HG03442 (cell line): ENCODE results near the gene KRTAP4-6.
"Not testable (repeated sequence)": the region's sequence is repeated elsewhere in the genome, so short reads cannot be mapped to it uniquely, and the experiment has no call there.

ENCODE experiments used
- ATAC-seq: cut with Tn5 transposase; IDR thresholded peaks from one replicate; pipeline ENCODE4 v1.9.1; 2021; ENCODE audit warnings: mild to moderate bottlenecking, moderate library complexity; ENCODE audit not compliant: unreplicated experiment

The KRTAP4-6 gene

DNA sequence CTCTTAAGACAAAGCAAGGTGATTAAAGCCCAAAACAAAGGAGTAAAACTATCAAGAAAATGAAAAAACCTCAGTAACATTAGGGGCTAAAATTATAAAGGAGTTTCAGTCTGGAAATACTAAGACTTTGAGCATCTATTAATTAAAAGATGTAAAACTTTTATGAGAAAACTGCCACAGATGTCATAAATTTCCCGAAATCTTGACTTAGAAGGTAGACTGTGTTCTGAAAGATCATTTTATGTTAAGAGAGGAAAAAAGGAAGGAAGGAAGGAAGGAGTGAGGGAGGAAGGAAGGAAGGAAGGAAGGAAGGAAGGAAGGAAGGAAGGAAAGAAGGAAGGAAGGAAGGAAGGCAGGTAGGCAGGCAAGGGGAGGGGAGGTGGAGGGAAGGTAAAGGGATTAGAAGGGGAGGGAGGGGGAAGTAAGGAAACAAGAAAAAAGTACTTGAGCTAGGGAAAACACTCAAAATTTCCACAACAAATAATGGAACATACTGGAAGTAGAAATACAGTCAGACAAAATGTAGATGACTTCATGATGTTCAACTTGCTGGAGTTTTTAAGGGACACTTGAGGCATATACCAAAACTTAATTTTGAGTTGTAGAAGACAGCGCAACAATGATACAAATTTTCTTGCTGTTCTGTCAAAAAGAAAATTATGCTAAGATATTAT, 7.3 kb upstream of the KRTAP4-6 start:
- no peak for ATAC-seq

DNA sequence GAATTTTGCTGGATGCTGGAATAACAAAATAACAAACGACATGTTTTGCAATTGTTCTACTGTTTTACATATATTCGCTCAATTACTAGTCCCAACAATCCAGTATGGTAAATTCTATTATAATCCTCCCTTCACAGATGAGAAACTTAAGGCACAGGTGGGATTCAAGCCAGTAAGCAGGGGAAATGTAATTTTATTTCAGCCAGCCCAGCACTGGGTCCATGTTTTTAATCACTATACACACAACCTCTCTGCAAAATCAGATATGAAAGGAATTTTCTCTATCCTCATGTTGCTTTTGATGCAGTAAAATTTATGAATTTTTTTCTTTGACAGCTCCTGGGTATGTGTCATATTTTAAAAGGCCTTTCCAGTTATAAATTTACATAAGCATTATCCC, 4.9 kb upstream of the KRTAP4-6 start:
- ATAC-seq: no peak

DNA sequence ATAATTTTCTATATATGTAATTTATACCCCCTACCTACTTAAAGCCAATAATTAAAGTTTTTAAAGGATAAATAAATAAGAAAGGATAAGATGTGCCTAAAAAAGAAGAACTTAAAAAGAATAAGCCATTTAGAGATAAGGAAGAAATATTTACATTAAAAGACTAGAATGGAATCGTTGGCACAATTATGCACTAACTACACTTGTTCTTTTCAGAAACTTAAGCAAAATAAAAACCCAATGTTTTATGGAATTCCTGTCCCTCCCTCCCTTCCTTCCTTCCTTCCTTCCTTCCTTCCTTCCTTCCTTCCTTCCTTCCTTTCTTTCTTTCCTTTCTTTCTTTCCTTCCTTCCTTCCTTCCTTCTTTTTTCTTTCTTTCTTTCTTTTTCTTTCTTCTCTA, 4.5 kb upstream of the KRTAP4-6 start:
- ATAC-seq: no peak

DNA sequence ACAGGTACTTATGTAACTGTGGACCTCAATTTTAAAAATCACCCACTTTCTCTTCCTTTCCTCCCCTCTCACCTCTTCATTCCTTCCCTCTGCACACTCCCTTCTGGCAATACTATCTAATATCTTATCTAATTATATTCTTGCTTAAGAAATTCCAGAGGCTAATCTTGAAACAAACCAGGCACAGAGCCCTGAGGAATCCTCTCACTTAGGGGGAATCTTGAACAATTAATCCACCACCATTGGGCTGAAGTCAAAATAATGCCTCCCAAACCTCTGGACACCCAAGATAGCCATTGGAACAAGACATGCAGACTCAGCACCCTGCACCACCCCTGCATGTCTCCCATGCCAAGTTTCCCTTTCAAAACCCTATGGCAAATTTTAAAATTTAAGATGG, 1.0 kb upstream of the KRTAP4-6 start:
- ATAC-seq: no peak

DNA sequence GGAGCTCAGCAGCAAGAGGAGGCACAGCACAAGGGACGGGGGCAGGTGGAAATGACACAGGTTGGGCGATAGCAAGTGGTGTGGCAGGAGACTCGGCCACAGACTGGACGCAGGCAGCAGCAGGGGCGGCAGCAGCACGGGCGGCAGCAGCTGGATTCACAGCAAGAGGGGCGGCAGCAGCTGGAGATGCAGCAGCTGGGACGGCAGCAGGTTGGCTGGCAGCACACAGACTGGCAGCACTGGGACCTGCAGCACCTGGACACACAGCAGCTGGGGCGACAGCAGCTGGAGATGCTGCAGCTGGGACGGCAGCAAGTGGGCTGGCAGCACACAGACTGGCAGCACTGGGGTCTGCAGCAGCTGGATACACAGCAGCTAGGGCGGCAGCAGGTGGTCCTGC, 479 bp downstream of the KRTAP4-6 start:
- ATAC-seq: not testable (repeated sequence)

DNA sequence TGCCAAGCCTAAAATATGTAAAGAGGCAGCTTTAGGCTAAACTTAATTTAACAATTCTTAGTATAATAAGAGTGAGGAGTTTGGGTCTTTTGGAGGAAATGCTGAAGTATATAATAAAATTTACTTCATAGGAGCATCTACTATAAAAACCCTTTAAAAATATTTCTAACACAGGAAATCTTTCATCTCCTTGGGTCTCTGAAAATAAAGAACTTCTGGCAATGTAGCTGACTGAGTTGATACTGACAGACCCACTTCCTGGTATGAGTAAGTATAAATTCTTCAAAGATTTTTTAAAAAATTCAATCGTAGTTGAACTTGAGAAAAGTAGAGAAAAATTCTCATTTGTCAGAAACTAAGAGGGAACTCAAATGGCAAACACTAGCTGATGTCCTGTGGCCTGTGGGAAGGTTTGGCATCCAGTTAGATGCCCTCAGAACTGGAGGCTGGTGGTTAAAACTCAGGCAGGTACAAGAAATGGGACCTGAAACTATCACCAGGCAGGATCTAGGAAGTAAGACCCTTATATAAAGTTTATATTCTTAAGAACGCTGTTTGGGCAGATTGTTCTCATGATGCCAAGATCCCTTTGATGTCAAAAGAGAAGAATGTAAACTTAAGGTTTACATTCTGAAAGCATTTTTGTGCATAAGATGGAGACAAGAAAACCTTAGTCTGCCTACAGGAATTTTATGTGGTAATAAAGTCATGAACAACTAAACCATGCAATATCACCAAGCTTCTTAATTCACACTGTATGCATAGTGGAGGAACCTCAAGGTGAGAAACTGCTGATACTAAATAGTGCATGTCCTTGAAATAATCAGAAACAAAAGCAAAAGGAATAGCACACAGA, 6.2 kb downstream of the KRTAP4-6 start:
- no peak for ATAC-seq

DNA sequence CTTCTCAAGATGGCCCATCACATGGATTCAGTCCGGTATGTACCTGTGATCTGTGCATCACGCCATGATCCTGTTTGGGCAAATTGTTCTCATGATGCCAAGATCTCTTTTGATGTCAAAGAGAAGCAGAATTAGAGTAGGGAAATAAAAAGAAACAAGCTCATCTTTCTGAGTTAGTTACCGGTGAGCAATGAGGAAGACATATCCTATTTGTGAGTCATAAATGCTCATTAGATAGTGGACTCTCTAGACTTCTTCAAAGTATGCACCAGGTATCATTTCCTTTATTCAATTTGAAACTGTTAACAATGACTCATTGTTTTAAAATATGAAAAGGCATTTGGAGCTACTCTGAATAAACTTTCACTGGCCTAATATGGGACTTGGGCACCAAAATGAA, 8.4 kb downstream of the KRTAP4-6 start:
- no peak for ATAC-seq

DNA sequence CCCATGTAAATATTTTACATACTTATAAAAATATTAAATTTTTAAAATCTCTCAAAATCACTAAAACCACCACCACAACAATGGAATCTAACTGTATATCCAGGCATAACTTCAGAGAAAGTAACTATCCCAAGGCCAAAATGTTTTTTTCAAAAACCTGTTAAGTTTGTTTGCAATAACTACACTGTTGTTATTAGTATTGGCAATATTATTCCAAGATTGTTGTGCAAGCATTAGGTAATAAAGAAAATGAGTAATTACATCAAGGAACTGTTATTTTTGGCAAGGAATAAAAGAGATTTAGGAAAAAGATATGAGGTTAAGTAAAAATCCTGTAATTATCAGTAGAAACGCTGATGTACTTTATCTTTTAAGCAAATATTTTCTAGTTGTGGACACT, 13.0 kb downstream of the KRTAP4-6 start:
- no peak for ATAC-seq

DNA sequence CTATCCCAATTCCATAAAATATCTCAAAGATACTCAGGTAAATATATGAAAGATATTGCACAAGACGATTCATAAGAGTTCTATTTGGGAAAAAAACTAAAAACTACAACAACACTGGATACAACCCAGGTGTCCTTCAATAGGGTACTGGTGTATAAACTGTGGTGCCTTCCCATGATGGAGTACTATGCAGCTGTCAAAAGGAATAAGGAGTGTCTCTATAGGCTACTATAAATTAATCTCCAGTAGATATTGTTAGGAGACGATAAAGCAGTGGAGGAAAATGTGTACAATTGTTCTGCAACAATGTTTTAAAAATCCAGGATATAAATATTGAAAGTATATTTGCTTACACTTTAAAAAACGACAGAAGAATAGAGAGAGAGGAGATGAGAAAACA, 13.9 kb downstream of the KRTAP4-6 start:
- ATAC-seq: no peak

DNA sequence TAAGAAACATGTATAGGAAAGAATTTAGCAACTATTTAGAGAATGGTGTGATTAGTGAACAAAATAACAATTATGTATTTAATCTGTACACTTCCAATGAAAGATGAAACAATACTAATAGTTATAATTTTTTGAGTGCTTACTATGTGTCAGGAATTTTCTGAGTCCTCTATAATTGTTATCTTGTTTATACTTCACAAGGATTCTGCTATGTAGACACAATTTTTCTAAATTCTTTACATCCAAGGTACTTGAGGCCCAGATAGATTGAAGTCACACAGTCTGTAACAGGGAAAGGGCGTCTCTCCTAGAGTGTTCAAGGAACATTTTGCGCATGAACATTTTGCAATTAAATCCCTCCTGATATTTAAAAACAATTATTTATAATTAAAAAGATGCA, 15.3 kb downstream of the KRTAP4-6 start:
- no peak for ATAC-seq

DNA sequence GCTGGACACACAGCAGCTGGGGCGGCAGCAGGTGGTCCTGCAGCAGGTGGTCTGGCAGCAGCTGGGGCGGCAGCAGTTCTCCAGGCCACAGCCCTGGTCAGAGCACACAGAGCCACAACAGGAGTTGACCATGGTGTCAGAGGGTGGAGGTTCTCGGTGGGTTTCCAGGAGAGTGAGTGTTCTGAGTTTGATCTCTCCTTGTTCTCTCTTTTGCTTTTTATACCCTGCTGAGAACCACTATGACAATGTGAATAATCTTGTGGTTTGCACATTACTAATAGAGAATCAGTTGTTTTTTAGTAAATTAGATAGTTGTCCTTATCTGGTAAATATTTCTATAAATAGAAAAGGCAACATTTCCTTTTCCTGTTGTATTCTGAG, 16.4 kb downstream of the KRTAP4-6 start, which contains the start of gene KRTAP4-12:
KRTAP4-12 (minus strand) TSS at position 192 of the 381 bp plus-strand sequence; CDS start at position 132, 60 bp downstream.
- not testable (repeated sequence) for ATAC-seq

DNA sequence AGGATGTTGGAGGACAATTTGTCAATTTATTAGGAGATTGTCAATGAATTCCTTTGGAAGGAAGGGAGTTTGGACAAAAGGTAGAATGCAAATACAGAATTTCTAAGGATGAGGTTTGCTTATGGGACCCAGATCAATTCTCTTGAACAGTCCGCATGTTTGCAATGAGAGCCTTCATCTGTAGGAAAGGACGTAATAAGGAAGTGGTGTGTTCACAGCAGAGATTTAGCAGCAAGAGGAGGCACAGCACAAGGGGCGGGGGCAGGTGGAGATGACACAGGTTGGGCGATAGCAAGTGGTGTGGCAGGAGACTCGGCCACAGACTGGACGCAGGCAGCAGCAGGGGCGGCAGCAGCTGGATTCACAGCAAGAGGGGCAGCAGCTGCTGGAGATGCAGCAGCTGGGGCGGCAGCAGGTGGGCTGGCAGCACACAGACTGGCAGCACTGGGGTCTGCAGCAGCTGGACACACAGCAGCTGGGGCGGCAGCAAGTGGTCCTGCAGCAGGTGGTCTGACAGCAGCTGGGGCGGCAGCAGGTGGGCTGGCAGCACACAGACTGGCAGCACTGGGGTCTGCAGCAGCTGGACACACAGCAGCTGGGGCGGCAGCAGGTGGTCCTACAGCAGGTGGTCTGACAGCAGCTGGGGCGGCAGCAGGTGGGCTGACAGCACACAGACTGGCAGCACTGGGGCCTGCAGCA, 16.9 kb downstream of the KRTAP4-6 start:
- not testable (repeated sequence) for ATAC-seq

DNA sequence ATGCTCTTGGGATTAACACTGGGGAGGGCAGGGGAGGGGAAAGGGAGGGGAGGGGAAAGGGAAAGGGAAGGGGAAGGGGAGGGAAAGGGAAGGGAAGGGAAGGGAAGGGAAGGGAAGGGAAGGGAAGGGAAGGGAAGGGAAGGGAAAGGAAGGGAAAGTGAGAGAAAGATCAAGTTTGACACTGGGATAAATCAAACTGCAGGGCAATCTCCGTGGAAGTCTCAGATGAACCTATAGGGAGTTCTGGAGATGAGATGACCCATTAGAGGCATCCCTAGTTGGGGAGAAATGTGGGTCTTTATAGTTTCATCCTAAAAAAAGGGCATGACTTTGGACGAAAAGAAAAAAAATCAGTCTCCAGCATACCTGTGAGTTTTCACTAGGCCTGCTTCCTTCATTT, 18.6 kb downstream of the KRTAP4-6 start:
- ATAC-seq: no peak

DNA sequence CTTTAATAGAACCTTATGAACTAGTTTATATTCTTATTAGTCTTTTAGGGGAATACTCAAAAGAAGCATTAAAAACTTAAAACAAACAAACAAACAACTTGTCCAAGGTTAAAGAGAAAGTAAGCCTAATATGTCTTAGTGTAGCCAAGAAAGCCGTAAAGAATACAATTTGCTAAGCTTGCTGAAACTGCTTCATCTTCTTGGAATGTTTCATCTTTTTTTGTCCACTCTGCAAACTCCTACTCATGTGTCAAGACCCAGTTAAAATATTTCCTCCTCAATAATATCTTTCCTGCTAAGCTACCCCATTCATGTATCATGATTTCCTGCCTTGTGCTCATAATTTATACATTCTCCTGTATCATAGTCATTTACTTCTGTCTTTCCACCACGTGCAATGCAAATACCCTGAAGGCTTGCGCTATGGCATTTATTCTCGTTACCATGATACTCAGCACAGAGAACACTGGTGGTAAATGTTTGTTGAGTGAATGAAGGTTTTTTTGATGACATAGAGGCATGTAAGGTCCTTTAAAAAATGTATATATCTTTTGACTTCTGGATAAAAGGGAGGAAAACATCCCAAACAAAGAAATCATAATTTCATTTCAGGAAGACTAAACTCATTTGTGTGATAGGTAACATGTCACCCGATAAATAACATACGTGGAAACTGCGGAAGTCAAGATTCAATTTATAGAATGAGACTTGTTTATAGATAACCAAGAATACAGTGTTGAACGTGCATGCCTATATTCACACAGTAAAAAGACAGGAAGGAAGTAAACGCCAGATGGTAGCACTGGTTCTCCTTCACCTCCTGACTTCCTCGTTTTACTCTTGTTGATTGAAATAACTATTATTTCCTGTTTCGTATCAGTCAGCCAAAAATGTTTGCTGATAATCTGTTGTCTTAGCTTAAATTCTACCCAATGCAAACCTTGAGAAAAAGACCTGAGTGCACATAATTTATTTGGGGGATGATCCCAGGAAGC, 20.4 kb downstream of the KRTAP4-6 start:
- ATAC-seq: not testable (repeated sequence)

DNA sequence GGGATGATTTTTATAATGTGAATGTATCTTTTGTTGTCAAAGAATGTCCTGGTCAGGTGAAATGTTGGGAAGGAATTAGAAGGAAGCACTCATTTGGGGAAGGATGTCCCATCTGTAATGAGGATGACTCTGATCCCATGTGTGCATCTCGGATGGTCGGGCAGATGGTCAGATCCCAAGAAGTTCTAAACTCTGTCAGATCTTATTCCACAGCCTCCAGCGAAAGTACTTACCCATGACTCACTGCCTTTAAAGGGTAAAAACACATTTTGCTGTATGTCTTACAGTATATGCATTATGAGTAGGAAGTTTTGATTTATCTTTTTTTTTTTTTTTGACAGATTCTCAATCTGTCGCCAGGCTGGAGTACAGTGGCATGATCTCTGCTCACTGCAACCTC, 21.6 kb downstream of the KRTAP4-6 start:
- no peak for ATAC-seq

DNA sequence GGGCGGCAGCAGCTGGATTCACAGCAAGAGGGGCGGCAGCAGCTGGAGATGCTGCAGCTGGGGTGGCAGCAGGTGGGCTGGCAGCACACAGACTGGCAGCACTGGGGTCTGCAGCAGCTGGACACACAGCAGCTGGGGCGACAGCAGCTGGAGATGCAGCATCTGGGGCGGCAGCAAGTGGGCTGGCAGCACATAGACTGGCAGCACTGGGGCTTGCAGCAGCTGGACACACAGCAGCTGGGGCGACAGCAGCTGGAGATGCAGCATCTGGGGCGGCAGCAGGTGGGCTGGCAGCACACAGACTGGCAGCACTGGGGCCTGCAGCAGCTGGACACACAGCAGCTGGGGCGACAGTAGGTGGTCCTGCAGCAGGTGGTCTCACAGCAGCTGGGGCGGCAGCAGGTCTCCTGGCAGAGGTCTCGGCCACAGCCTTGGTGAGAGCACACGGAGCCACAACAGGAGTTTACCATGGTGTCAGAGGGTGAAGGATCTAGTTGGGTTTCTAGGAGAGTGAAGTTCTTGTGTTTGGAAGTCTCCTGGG, 22.4 kb downstream of the KRTAP4-6 start, which contains the start of gene KRTAP4-11:
KRTAP4-11 (minus strand) TSS at position 528 of the 541 bp plus-strand sequence; CDS start at position 470, 58 bp downstream.
- not testable (repeated sequence) for ATAC-seq

DNA sequence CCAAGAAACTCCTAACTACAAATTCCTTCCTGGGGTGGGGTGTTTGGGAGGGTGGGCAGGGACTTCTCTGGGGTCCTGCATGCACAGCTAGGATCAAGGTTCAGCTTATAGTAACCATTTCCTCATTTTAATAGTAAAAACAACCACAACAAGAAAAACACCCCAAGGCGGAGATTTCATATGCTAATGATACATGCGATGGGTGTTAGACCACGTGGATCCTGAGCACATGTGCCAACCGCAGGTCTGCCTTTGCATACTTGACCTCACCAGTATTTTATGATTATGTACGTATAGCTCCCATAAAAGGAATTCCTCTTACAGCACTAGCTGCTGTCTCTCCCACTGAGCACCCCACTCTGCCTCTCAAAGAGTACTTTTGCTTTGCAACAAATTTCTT, 24.0 kb downstream of the KRTAP4-6 start:
- ATAC-seq: no peak

DNA sequence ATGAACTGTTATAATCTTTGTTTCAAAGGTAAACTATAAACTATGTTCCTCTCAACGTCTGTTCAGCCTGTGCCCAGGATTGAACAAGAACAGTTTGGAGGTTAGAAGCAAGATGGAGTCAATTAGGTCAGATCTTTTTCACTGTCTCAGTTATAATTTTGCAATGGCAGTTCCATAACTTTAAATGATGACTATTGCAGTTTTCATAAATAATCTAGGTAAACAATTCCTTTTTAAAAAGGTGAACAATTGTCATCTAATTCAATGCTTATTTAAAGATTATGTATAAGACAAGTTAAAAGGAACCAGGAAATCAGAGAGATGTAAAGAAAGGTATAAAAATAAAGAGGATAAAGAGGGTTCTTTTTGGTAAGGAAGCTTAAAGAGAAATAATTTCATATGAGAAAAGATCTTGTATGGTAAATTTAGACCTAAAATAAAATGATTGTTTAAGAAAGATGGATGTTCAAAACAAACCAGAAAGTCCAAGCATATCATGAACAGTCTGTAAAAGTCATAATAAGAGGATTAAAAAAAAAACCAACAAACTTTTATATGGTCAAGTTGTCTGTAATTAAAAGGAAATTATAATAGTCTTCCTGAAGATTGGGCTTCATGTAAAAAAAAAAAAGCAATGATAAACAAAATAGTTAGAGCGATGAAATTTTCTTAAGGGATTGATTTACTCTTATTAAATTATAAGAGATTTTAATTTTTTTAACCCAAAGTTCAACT, 29.0 kb downstream of the KRTAP4-6 start:
- ATAC-seq: no peak

DNA sequence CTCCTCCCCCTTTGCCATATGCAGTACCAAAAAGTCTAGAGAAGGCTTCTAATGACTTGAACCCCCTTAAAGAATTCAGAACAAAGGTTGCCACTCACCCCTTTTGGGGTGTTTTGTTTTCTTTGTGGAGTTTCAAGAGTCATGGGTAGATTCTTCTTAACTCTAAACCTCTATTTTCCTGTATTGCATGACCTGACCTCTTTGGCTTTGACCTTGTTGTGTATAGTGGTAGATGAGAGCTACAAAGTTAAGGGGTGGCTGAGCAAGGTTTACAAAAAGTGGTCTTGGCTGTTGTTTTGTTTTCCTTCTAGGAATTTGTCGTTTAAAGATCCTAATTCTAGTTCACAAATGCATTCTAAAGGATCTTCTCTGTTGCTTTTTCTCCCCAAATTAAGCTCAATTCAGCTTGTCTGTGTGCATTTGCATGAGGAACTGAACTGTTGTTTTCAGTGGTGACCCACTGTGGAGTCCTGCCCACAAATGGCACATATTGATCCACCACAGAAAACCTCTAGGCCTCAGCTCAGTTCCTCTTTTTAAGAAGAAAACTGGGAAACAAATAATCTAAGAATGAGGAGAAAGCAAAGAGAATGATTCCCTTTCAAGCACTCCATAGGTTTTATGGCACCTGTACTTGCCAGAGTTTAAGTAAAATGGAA, 31.5 kb downstream of the KRTAP4-6 start:
- not testable (repeated sequence) for ATAC-seq
